ENCODE measurements around the gene KCNIP4.

The KCNIP4 gene

DNA sequence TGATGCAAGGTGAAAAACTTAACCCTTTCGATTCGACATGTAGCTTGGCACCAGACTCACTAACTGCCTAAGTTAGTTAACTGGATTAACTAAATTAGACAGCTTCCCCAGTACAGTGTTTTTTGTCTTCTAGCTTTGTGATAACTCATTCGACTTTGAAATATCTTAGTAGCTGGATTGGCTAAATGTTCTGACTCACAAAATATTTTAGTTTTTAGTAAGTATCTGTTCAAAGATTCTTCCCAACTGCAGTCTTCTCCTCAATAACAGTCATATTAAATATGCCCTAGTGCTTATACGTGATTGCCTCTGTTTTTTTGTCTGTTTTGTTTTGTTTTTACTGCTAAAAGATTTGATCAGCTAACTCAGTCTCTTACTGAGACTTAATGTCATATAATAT, 102.9 kb downstream of the KCNIP4 start:
- H3K4me3 ChIP-seq (ENCODE audit: low read depth, low read length), result no peak overlapping the region
- DNase-seq (ENCODE audit: low read depth), result peak; percentile 6
- TF ChIP-seq, protein P1, sequence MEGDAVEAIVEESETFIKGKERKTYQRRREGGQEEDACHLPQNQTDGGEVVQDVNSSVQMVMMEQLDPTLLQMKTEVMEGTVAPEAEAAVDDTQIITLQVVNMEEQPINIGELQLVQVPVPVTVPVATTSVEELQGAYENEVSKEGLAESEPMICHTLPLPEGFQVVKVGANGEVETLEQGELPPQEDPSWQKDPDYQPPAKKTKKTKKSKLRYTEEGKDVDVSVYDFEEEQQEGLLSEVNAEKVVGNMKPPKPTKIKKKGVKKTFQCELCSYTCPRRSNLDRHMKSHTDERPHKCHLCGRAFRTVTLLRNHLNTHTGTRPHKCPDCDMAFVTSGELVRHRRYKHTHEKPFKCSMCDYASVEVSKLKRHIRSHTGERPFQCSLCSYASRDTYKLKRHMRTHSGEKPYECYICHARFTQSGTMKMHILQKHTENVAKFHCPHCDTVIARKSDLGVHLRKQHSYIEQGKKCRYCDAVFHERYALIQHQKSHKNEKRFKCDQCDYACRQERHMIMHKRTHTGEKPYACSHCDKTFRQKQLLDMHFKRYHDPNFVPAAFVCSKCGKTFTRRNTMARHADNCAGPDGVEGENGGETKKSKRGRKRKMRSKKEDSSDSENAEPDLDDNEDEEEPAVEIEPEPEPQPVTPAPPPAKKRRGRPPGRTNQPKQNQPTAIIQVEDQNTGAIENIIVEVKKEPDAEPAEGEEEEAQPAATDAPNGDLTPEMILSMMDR (conservative IDR thresholded peaks at IDR 0.05; ENCODE audit: low read depth, low read length), result no peak

GRCh38 chr4:21835712-21836111, 112.9 kb downstream of the KCNIP4 start:
- TF ChIP-seq, protein P1 (conservative IDR thresholded peaks at IDR 0.05; ENCODE audit: low read depth, low read length), result no peak
- peak; percentile 34 for DNase-seq (ENCODE audit: low read depth)

DNA sequence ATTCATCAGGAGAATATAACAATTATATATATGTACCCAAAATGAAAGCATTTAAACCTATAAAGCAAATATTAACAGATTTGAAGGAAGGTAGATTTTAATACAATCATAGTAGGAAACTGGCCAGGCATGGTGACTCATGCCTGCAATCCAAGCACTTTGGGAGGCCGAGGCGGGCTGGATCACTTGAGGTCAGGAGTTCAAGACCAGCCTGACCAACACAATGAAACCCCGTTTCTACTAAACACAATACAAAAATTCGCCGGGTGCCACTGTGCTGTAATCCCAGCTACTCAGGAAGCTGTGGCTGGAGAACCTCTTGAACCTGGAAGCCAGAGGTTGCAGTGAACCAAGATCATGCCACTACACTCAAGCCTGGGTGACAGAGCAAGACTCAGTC, 118.3 kb downstream of the KCNIP4 start:
- H3K4me3 ChIP-seq (ENCODE audit: low read depth, low read length), result no peak overlapping the region
- TF ChIP-seq, protein P1 (conservative IDR thresholded peaks at IDR 0.05; ENCODE audit: low read depth, low read length), result no peak
- DNase-seq (ENCODE audit: low read depth), result peak; percentile 35

More at GRCh38 chr4:21835712-21836111, 112.9 kb downstream of the KCNIP4 start:
- no peak overlapping the region for H3K4me3 ChIP-seq (ENCODE audit: low read depth, low read length)

- peak; percentile 54 for DNase-seq (ENCODE audit: low read depth)
- H3K4me3 ChIP-seq (ENCODE audit: low read depth, low read length), result peak overlapping the region; percentile 6
- TF ChIP-seq, protein P1 (conservative IDR thresholded peaks at IDR 0.05; ENCODE audit: low read depth, low read length), result no peak
Observed at GRCh38 chr4:21827575-21827974, 121.0 kb downstream of the KCNIP4 start.

DNA sequence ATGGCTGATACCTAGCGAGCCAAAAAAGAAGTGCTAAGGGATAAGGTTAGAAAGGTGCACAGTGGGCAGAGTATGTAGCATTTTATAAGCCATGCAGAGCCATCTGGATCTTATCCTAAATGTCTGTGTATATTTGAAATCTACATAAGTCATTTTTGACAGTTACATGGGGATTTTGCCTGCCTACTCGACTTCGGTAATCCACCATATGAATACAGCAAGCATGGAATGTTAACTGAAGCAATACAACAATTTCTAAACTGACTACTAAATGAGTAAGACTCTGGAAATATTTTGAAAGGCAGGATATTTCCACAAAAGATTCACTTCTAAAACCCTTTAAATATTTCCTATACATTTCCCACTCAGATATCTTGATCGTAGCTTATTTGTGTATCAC, 122.5 kb downstream of the KCNIP4 start:
- no peak for DNase-seq (ENCODE audit: low read depth)
- no peak overlapping the region for H3K4me3 ChIP-seq (ENCODE audit: low read depth, low read length)
- TF ChIP-seq, protein P1 (conservative IDR thresholded peaks at IDR 0.05; ENCODE audit: low read depth, low read length), result no peak

GRCh38 chr4:21819086-21819485, 129.5 kb downstream of the KCNIP4 start:
- TF ChIP-seq, protein P1 (conservative IDR thresholded peaks at IDR 0.05; ENCODE audit: low read depth, low read length), result no peak
- DNase-seq (ENCODE audit: low read depth), result peak; percentile 85
- no peak overlapping the region for H3K4me3 ChIP-seq (ENCODE audit: low read depth, low read length)

GRCh38 chr4:21815651-21816377, 132.8 kb downstream of the KCNIP4 start:
- no peak overlapping the region for H3K4me3 ChIP-seq (ENCODE audit: low read depth, low read length)
- no peak for DNase-seq (ENCODE audit: low read depth)
- TF ChIP-seq, protein P1 (conservative IDR thresholded peaks at IDR 0.05; ENCODE audit: low read depth, low read length), result no peak

Data from choroid plexus epithelial cell (primary cell).